MM.1S (cell line): ENCODE measurements around the gene RPAP3.

Source experiments
- DNase-seq: peaks from one replicate; pipeline ENCODE4 v3.0.0-alpha.2; 2015
- H2AFZ ChIP-seq: fragments of 300-600 bp; sonication (generic); 2 replicates; pipeline ENCODE4 v1.6.0; 2016; ENCODE audit warnings: antibody characterized with exemption, low read length
- H3F3A ChIP-seq: fragments of 300-600 bp; sonication (generic); 2 replicates; pipeline ENCODE4 v1.6.1; 2016; ENCODE audit warnings: mild to moderate bottlenecking, antibody characterized with exemption, low read length, moderate library complexity, mixed read lengths; ENCODE audit not compliant: insufficient read depth
- H3K27ac ChIP-seq: fragments of 300-600 bp; sonication (generic); 2 replicates; pipeline ENCODE4 v1.5.1; 2016; ENCODE audit warnings: mild to moderate bottlenecking, low read length
- H3K27me3 ChIP-seq: fragments of 300-600 bp; sonication (generic); replicated peaks from 2 replicates; pipeline ENCODE4 v1.6.0; 2016; ENCODE audit warnings: low read length; ENCODE audit not compliant: insufficient read depth
- H3K36me3 ChIP-seq: fragments of 300-600 bp; sonication (generic); replicated peaks from 2 replicates; pipeline ENCODE4 v1.6.1; 2016; ENCODE audit warnings: mild to moderate bottlenecking, low read length, mixed read lengths; ENCODE audit not compliant: insufficient read depth
- H3K4me1 ChIP-seq: fragments of 300-600 bp; sonication (generic); 2 replicates; pipeline ENCODE4 v1.6.1; 2016; ENCODE audit warnings: low read length, mixed read lengths
- H3K4me2 ChIP-seq: fragments of 300-600 bp; sonication (generic); 2 replicates; pipeline ENCODE4 v1.6.0; 2016; ENCODE audit warnings: low read depth, low read length
- H3K4me3 ChIP-seq: fragments of 300-600 bp; sonication (generic); 2 replicates; pipeline ENCODE4 v1.5.1; 2016; ENCODE audit warnings: low read length, mixed read lengths
- H3K79me2 ChIP-seq: fragments of 300-600 bp; sonication (generic); 2 replicates; pipeline ENCODE4 v1.6.1; 2016; ENCODE audit warnings: mixed run types, low read length, mixed read lengths
- H3K9ac ChIP-seq: fragments of 300-600 bp; sonication (generic); 2 replicates; pipeline ENCODE4 v1.6.1; 2016; ENCODE audit warnings: low read length, mixed read lengths
- H3K9me2 ChIP-seq: fragments of 300-600 bp; sonication (generic); replicated peaks from 2 replicates; pipeline ENCODE4 v1.6.1; 2016; ENCODE audit warnings: mild to moderate bottlenecking, low read length, mixed read lengths; ENCODE audit not compliant: insufficient read depth
- H3K9me3 ChIP-seq: fragments of 300-600 bp; sonication (generic); replicated peaks from 2 replicates; pipeline ENCODE4 v1.6.1; 2016; ENCODE audit warnings: mild to moderate bottlenecking, low read length, mixed read lengths; ENCODE audit not compliant: insufficient read depth
- H4K20me1 ChIP-seq: fragments of 300-600 bp; sonication (generic); 2 replicates; pipeline ENCODE4 v1.6.1; 2016; ENCODE audit warnings: mild to moderate bottlenecking, low read length, moderate library complexity, mixed read lengths; ENCODE audit not compliant: insufficient read depth
- CTCF ChIP-seq: fragments of 300-600 bp; sonication (generic); IDR thresholded peaks from 2 replicates; pipeline ENCODE4 v1.5.1; 2016; ENCODE audit warnings: antibody characterized with exemption, low read length, mixed read lengths
- EZH2 ChIP-seq: fragments of 300-600 bp; sonication (generic); optimal IDR thresholded peaks from 2 replicates; pipeline ENCODE3; 2017; ENCODE audit warnings: low read depth, mild to moderate bottlenecking, antibody characterized with exemption, low read length, mixed read lengths
- EZH2phosphoT487 ChIP-seq: fragments of 300-600 bp; sonication (generic); IDR thresholded peaks from 2 replicates; pipeline ENCODE4 v1.6.1; 2018; ENCODE audit warnings: antibody characterized with exemption, low read length

The RPAP3 gene

GRCh38 chr12:47725893-47726292 is 20.1 kb upstream of the RPAP3 start:
- Histone ChIP-seq H2AFZ (no peak overlapping the region), H3K27ac (no peak overlapping the region), H3K9me2 (no peaks in the 10 kb centered on the region), H3K4me1 (peaks cover 5% of the 10 kb centered on the region; the same call in 1 of the 2 replicates), H4K20me1 (no peaks in the 10 kb centered on the region), H3K4me3 (no peak overlapping the region), H3K79me2 (no peaks in the 10 kb centered on the region), H3F3A (no peaks in the 10 kb centered on the region), H3K27me3 (no peaks in the 10 kb centered on the region), H3K36me3 (no peaks in the 10 kb centered on the region), H3K9me3 (no peaks in the 10 kb centered on the region), H3K4me2 (no peak overlapping the region), H3K9ac (no peak overlapping the region)
- TF ChIP-seq CTCF (no peak), EZH2 (no peak), EZH2phosphoT487 (no peak)
- DNase-seq = no peak

DNA sequence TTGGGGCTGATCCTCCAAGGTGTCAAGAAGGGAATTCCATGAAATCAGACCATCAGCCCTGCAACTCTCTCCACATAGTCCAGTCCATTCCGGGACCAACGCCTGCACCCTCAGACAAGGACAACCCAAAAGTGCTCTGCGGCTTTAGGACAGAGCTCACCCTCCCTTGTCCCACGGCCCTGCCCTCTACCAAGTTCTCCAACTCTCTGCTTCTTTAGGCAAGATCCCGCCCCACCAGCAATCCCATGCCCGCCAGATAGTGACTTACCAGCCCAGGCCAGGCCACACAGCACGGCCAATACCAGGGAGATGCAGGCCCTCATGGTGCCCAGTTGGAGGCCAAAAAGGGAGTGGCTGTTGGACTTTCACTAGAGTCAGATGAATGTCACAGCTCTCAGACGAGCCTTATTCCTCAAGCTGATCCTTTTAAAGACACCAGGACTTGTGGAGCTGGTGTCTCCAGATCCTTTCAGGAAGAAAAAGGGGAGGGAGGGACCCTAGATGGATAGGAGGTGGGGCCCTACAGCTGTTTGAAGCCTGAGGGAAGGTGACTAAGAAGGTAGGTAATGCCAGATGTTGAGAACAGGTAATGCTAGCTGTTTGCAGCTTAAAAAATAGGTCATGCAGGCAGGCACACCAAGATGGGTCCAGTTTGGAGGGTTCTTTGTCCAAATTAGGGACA is 19.4 kb upstream of the RPAP3 start, which contains the start of gene ENDOU:
TSS of gene ENDOU (minus strand) at position 400 of the 682 bp plus-strand sequence. CDS start at position 323, 77 bp downstream.
- no peaks in the 10 kb centered on the region for H4K20me1 ChIP-seq
- H3K27ac ChIP-seq = no peak within 1 kb of the TSS
- no peak within 1 kb of the TSS for H3K4me2 ChIP-seq
- TF ChIP-seq EZH2 = no peak
- TF ChIP-seq CTCF = no peak
- TF ChIP-seq EZH2phosphoT487 = no peak
- H3K9me3 ChIP-seq = no peaks in the 10 kb centered on the region
- H3K27me3 ChIP-seq = no peaks in the 10 kb centered on the region
- peaks cover 5% of the 10 kb centered on the region; the same call in 1 of the 2 replicates for H3K4me1 ChIP-seq
- no peak within 1 kb of the TSS for H3K4me3 ChIP-seq
- no peak for DNase-seq
- no peak within 1 kb of the TSS for H3K9ac ChIP-seq
- H2AFZ ChIP-seq = no peak within 1 kb of the TSS
- no peaks in the 10 kb centered on the region for H3K9me2 ChIP-seq
- H3K36me3 ChIP-seq = no peaks in the 10 kb centered on the region
- no peaks in the 10 kb centered on the region for H3F3A ChIP-seq
- no peaks in the 10 kb centered on the region for H3K79me2 ChIP-seq

- Histone ChIP-seq H3K9me2 (no peaks in the 10 kb centered on the region), H3K4me3 (no peak overlapping the region), H3K9ac (no peak overlapping the region), H2AFZ (no peak overlapping the region), H4K20me1 (no peaks in the 10 kb centered on the region), H3F3A (no peaks in the 10 kb centered on the region), H3K9me3 (no peaks in the 10 kb centered on the region), H3K27ac (no peak overlapping the region), H3K4me1 (peaks cover 5% of the 10 kb centered on the region; the same call in 1 of the 2 replicates), H3K27me3 (no peaks in the 10 kb centered on the region), H3K79me2 (no peaks in the 10 kb centered on the region), H3K36me3 (no peaks in the 10 kb centered on the region), H3K4me2 (no peak overlapping the region)
- DNase-seq = no peak
- no peak for TF ChIP-seq EZH2
- TF ChIP-seq CTCF = no peak
- no peak for TF ChIP-seq EZH2phosphoT487
Observed at GRCh38 chr12:47722941-47723631, 17.3 kb upstream of the RPAP3 start.
